ENCODE results near the gene KCNH8. TPM values are rescaled to one million over a fixed set of nuclear protein-coding genes. Genes with fewer than 3 reads are reported as not detected.

Gene KCNH8
- total and polyA plus RNA-seq, 2 of the 4 experiments (the other 2 are of a cell fraction): not detected

DNA sequence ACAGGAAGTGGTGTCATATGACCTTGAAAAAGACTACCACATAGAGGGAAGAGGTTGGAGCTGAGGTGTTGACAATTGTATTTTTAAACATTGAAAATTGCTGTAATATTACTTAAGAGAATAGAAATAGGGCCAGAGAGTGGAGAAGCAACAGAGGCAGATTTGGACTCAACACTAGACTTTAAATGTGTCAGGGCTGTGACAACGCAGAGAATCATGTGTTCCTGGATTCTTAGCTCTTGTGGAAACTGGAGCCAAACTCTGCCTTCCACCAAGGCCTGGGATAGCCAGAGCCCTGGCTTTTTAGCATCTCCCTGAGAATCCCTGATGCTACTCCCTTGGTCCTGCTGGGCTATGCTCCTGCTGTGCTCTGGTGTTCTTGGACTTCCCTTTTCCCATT, 277.5 kb downstream of the KCNH8 start:
- H3K4me2 ChIP-seq (ENCODE audit: low read depth, low read length): no peak overlapping the region
- no peak overlapping the region for H4K5ac ChIP-seq (ENCODE audit: low read depth, low read length)
- H2AFZ ChIP-seq (replicated peaks; ENCODE audit: low read length, poor library complexity): no peak overlapping the region
- TF ChIP-seq RCOR1 (IDR thresholded peaks at IDR 0.05; ENCODE audit: insufficient replicate concordance, low read length) (no peak), CEBPB (IDR thresholded peaks at IDR 0.05; ENCODE audit: low read depth, low read length) (no peak), NFE2L2 (IDR thresholded peaks at IDR 0.05; ENCODE audit: low read depth, low read length) (no peak), MXI1 (IDR thresholded peaks at IDR 0.05; ENCODE audit: borderline replicate concordance, low read depth, low read length) (no peak), RAD21 (IDR thresholded peaks at IDR 0.05; ENCODE audit: low read length) (no peak), SMC3 (IDR thresholded peaks at IDR 0.05; ENCODE audit: low read depth, low read length) (no peak), ELK1 (IDR thresholded peaks at IDR 0.05; ENCODE audit: borderline replicate concordance, low read depth, low read length) (no peak), RFX5 (IDR thresholded peaks at IDR 0.05; ENCODE audit: low read depth, low read length) (no peak), MAFK (IDR thresholded peaks at IDR 0.05; ENCODE audit: low read depth, low read length) (no peak), CHD1 (IDR thresholded peaks at IDR 0.05; ENCODE audit: low read depth, low read length) (no peak)
- H3K4me3 ChIP-seq (ENCODE audit: insufficient read depth, low read depth, low read length): no peak overlapping the region
- H3K9me1 ChIP-seq (ENCODE audit: insufficient read depth, low read length): no peaks in the 10 kb centered on the region
- no peaks in the 10 kb centered on the region for H3K27me3 ChIP-seq (ENCODE audit: control insufficient read depth, insufficient read depth, low read length)
- no TSS peak for BruUV-seq (replicated peaks)
- H3K23ac ChIP-seq (ENCODE audit: low read depth, low read length): no peak overlapping the region
- H2BK5ac ChIP-seq (ENCODE audit: low read depth, low read length, poor library complexity, severe bottlenecking): no peak overlapping the region
- in situ Hi-C loops (cut with MboI; ENCODE audit: low sequenced_read_pairs): no loop called here
- no peak for DNase-seq
- dilution Hi-C loops (cut with HindIII; ENCODE audit: low sequenced_read_pairs, unreplicated experiment): no loop called here
- ChIA-PET POLR2A (ENCODE audit: unreplicated experiment) (no interaction called here), CTCF (no interaction called here)
- no peak overlapping the region for H3K14ac ChIP-seq (replicated peaks; ENCODE audit: low read depth, low read length)
- intact Hi-C loops (cut with micrococcal nuclease): no loop called here
- no peak overlapping the region for H2AK9ac ChIP-seq (replicated peaks; ENCODE audit: low read depth, low read length, poor library complexity)
- no peak overlapping the region for H3K9ac ChIP-seq (ENCODE audit: low read depth, low read length)
- H2BK20ac ChIP-seq (ENCODE audit: low read depth, low read length): no peak overlapping the region
- H3K56ac ChIP-seq (ENCODE audit: extremely low read depth, insufficient read depth, low read length): no peak overlapping the region
- no peak for ATAC-seq (ENCODE audit: low read depth)
- no peaks in the 10 kb centered on the region for H4K20me1 ChIP-seq (ENCODE audit: insufficient read depth, low read length)
- H4K8ac ChIP-seq (ENCODE audit: low read depth in 2 of 2, low read length in 2 of 2): no peak overlapping the region
- no peak overlapping the region for H3K18ac ChIP-seq (ENCODE audit: low read depth, low read length)
- no peak overlapping the region for H4K91ac ChIP-seq (ENCODE audit: insufficient read depth, low read depth, low read length)
- no peak overlapping the region for H2BK15ac ChIP-seq (ENCODE audit: low read depth, low read length)
- H3K79me1 ChIP-seq (ENCODE audit: low read depth in 1 of 2, low read length in 2 of 2): no peaks in the 10 kb centered on the region
- H2BK120ac ChIP-seq (ENCODE audit: low read depth, low read length): no peak overlapping the region
- no peaks in the 10 kb centered on the region for H3K4me1 ChIP-seq (ENCODE audit: control insufficient read depth, insufficient read depth, low read length)
- no CpG with 5 or more reads among the region's 1 CpG for WGBS, 2 experiments (ENCODE audit: extremely low coverage in 2 of 2, insufficient read length in 1 of 2)
- H3K27ac ChIP-seq (ENCODE audit: insufficient read depth, low read length): no peak overlapping the region
- H3K4ac ChIP-seq (ENCODE audit: low read depth, low read length): no peak overlapping the region
- no peak overlapping the region for H2AK5ac ChIP-seq (ENCODE audit: low read depth, low read length)
- H3K36me3 ChIP-seq (ENCODE audit: control insufficient read depth, insufficient read depth, low read length): no peaks in the 10 kb centered on the region
- peaks cover 3% of the 10 kb centered on the region; the same call in 1 of the 2 replicates for H3K9me3 ChIP-seq (ENCODE audit: control insufficient read depth, insufficient read depth, low read length)
